Liver (tissue), 9 donors: Measurements from ENCODE around the gene WFDC2. TPM values are rescaled to one million over a fixed set of nuclear protein-coding genes. Genes with fewer than 3 reads are reported as not detected.

Experiments
- DNase-seq: peaks from one replicate; pipeline ENCODE4 v3.0.0-alpha.2; 2017; ENCODE audit warnings: low spot score
- H3K27ac ChIP-seq, 2 donors: one replicate each; pipeline ENCODE4 v1.7.0; 2013; ENCODE audit warnings: inconsistent platforms in 2 of 2, low read length in 2 of 2, control low read depth in 1 of 2, low read depth in 1 of 2, mild to moderate bottlenecking in 1 of 2
- H3K27me3 ChIP-seq, 4 donors: one replicate each; pipeline versions ENCODE4 v1.6.1 to v1.7.0; 2013; ENCODE audit warnings: low read length in 3 of 4, inconsistent platforms in 1 of 4, mild to moderate bottlenecking in 1 of 4, moderate library complexity in 1 of 4; ENCODE audit not compliant: control insufficient read depth in 4 of 4, insufficient read depth in 4 of 4
- H3K36me3 ChIP-seq, 4 donors: one replicate each; pipeline versions ENCODE4 v1.6.1 to v1.7.0; 2013; ENCODE audit warnings: low read length in 3 of 4, mild to moderate bottlenecking in 3 of 4, low read depth in 1 of 4, moderate library complexity in 1 of 4; ENCODE audit not compliant: control insufficient read depth in 4 of 4, insufficient read depth in 3 of 4
- H3K4me1 ChIP-seq, 4 donors: one replicate each; pipeline versions ENCODE4 v1.6.1 to v1.7.0; 2013; ENCODE audit warnings: low read length in 3 of 4, mild to moderate bottlenecking in 3 of 4, moderate library complexity in 1 of 4; ENCODE audit not compliant: control insufficient read depth in 4 of 4, insufficient read depth in 4 of 4
- H3K4me3 ChIP-seq, 3 donors: one replicate each; pipeline versions ENCODE4 v1.6.1 to v1.7.0; 2013; ENCODE audit warnings: low read length in 3 of 3, control low read depth in 1 of 3, low read depth in 1 of 3, mild to moderate bottlenecking in 1 of 3
- H3K9ac ChIP-seq, 2 donors: one replicate each; pipeline ENCODE4 v1.7.0; 2013; ENCODE audit warnings: low read length in 2 of 2, mild to moderate bottlenecking in 2 of 2, moderate library complexity in 2 of 2, control low read depth in 1 of 2, low read depth in 1 of 2
- H3K9me3 ChIP-seq, 4 donors: one replicate each; pipeline versions ENCODE4 v1.6.1 to v1.7.0; 2013; ENCODE audit warnings: low read length in 3 of 4; ENCODE audit not compliant: control insufficient read depth in 4 of 4
- ATF3 ChIP-seq: IDR thresholded peaks from 2 replicates; pipeline ENCODE4 v1.6.1; 2016; ENCODE audit warnings: antibody characterized with exemption
- CTCF ChIP-seq: fragments of 150-350 bp; IDR thresholded peaks from 2 replicates; pipeline ENCODE4 v1.5.1; 2017; ENCODE audit warnings: improper control_type of control experiment, low read depth, low read length; ENCODE audit not compliant: missing input control
- EGR1 ChIP-seq, 2 donors: IDR thresholded peaks; 2 replicates each; pipeline ENCODE4 v1.6.1; 2016 to 2018; ENCODE audit warnings: antibody characterized with exemption in 2 of 2, low read depth in 2 of 2
- FOXA1 ChIP-seq: IDR thresholded peaks from 2 replicates; pipeline ENCODE4 v1.6.1; 2016; ENCODE audit warnings: antibody characterized with exemption
- FOXA2 ChIP-seq: IDR thresholded peaks from 2 replicates; pipeline ENCODE4 v1.6.1; 2016; ENCODE audit warnings: antibody characterized with exemption
- GABPA ChIP-seq, 2 donors: IDR thresholded peaks in 1 of 2; conservative IDR thresholded peaks in 1 of 2; 2 replicates each; pipeline ENCODE4 v1.6.1; 2016; ENCODE audit warnings: antibody characterized with exemption in 2 of 2, mild to moderate bottlenecking in 1 of 2, moderate library complexity in 1 of 2
- HNF4A ChIP-seq, 2 donors: conservative IDR thresholded peaks; 2 replicates each; pipeline ENCODE4 v1.6.1; 2016; ENCODE audit warnings: antibody characterized with exemption in 2 of 2, mild to moderate bottlenecking in 2 of 2
- HNF4G ChIP-seq: IDR thresholded peaks from 2 replicates; pipeline ENCODE4 v1.6.1; 2016; ENCODE audit warnings: antibody characterized with exemption
- JUND ChIP-seq, 2 donors: IDR thresholded peaks; 2 replicates each; pipeline ENCODE4 v1.6.1; 2016; ENCODE audit warnings: antibody characterized with exemption in 2 of 2
- MAX ChIP-seq: IDR thresholded peaks from 2 replicates; pipeline ENCODE4 v1.6.1; 2016; ENCODE audit warnings: antibody characterized with exemption
- NR2F2 ChIP-seq: IDR thresholded peaks from 2 replicates; pipeline ENCODE4 v1.6.1; 2016; ENCODE audit warnings: antibody characterized with exemption
- RAD21 ChIP-seq, 2 donors: IDR thresholded peaks; 2 replicates each; pipeline ENCODE4 v1.6.1; 2016; ENCODE audit warnings: antibody characterized with exemption in 2 of 2, mild to moderate bottlenecking in 2 of 2
- REST ChIP-seq: IDR thresholded peaks from 2 replicates; pipeline ENCODE4 v1.6.1; 2016; ENCODE audit warnings: antibody characterized with exemption, mild to moderate bottlenecking
- RXRA ChIP-seq, 2 donors: IDR thresholded peaks; 2 replicates each; pipeline ENCODE4 v1.6.1; 2017 to 2018; ENCODE audit warnings: antibody characterized with exemption in 2 of 2, mild to moderate bottlenecking in 1 of 2
- SP1 ChIP-seq: IDR thresholded peaks from 2 replicates; pipeline ENCODE4 v1.6.1; 2018; ENCODE audit warnings: antibody characterized with exemption, mild to moderate bottlenecking
- TAF1 ChIP-seq: conservative IDR thresholded peaks from 2 replicates; pipeline ENCODE4 v1.6.1; 2016; ENCODE audit warnings: antibody characterized with exemption, mild to moderate bottlenecking
- YY1 ChIP-seq: IDR thresholded peaks from 2 replicates; pipeline ENCODE4 v1.6.1; 2016; ENCODE audit warnings: antibody characterized with exemption, mild to moderate bottlenecking
- ZBTB33 ChIP-seq: IDR thresholded peaks from 2 replicates; pipeline ENCODE4 v1.6.1; 2016; ENCODE audit warnings: antibody characterized with exemption
- WGBS: extraction: QIAGEN DNeasy Blood & Tissue Kit; methylation state at CpG from one replicate; pipeline ENCODE4 v1.1.7; 2013; 5-methylcytosine and 5-hydroxymethylcytosine counted together
- polyA plus RNA-seq, 2 donors: library from polyadenylated mRNA; stranded (reverse) in 1 of 2; unstranded in 1 of 2; fragments of 200-250 nt in 1 of 2; fragments of >200 nt in 1 of 2; fragmentation: Nextera tagmentation in 1 of 2; extraction: Ambion mirVana in 1 of 2; gene quantifications; one replicate each; pipeline versions ENCODE4 v1.2.1 to v1.2.3, GENCODE V29; 2013 to 2015
- total RNA-seq, 2 donors: library from RNA; depleted of rRNA; stranded (reverse); fragments of >200 nt; gene quantifications; one replicate each; pipeline ENCODE4 v1.2.3, GENCODE V29; 2014
- donor health status: healthy.
- donor health status: healthy.
- donor health status: healthy.
- donor health status: healthy.
- donor health status: healthy.

WFDC2 gene
- total and polyA plus RNA-seq, 4 donors: 1.3 to 1.8 TPM; not detected in 2

GRCh38 chr20:45470262-45470931 is 844 bp downstream of the WFDC2 start:
- TF ChIP-seq TAF1 (no peak), HNF4A (conservative IDR thresholded peaks at IDR 0.05) (no peak), RXRA (IDR thresholded peaks at IDR 0.05) (no peak), FOXA2 (no peak), REST (no peak), ATF3 (no peak), FOXA1 (no peak), RAD21 (IDR thresholded peaks at IDR 0.05) (no peak)
- H3K9me3 ChIP-seq: no peaks in the 10 kb centered on the region
- no peak overlapping the region for H3K27ac ChIP-seq
- WGBS: 3% methylated on average over 50 of the region's 50 CpGs
- no peaks in the 10 kb centered on the region for H3K36me3 ChIP-seq
- DNase-seq: no peak
- H3K4me1 ChIP-seq: peaks cover 5 to 13% (median 11%) of the 10 kb centered on the region in 4 donors
- H3K4me3 ChIP-seq: peak overlapping the region in 2 of 3 donors; percentile 23 to 43
- H3K9ac ChIP-seq: no peak overlapping the region
- H3K27me3 ChIP-seq: peaks cover 3 to 21% (median 5%) of the 10 kb centered on the region in 4 donors

GRCh38 chr20:45470937-45471336 is 1.4 kb downstream of the WFDC2 start:
- TF ChIP-seq ZBTB33 (no peak), CTCF (no peak), JUND (IDR thresholded peaks at IDR 0.05) (no peak), FOXA1 (no peak), RAD21 (IDR thresholded peaks at IDR 0.05) (no peak), SP1 (no peak), TAF1 (no peak), FOXA2 (no peak), GABPA (IDR thresholded peaks at IDR 0.05 in 1 of 2, conservative IDR thresholded peaks at IDR 0.05 in 1 of 2) (no peak), YY1 (no peak), ATF3 (no peak), MAX (no peak), RXRA (IDR thresholded peaks at IDR 0.05) (no peak), EGR1 (IDR thresholded peaks at IDR 0.05; ENCODE audit: low read depth in 2 of 2) (no peak), HNF4A (conservative IDR thresholded peaks at IDR 0.05) (no peak), HNF4G (no peak), REST (no peak), NR2F2 (no peak)
- Histone ChIP-seq H3K9me3 (no peaks in the 10 kb centered on the region), H3K27me3 (peaks cover 3 to 21% (median 5%) of the 10 kb centered on the region in 4 donors), H3K36me3 (no peaks in the 10 kb centered on the region), H3K9ac (no peak overlapping the region), H3K27ac (no peak overlapping the region), H3K4me3 (peak overlapping the region in 1 of 3 donors; percentile 43), H3K4me1 (peaks cover 5 to 13% (median 11%) of the 10 kb centered on the region in 4 donors)
- WGBS: 32% methylated on average over 10 of the region's 10 CpGs
- DNase-seq: no peak
